Common myeloid progenitor, CD34-positive (primary cell): ENCODE results near the gene HEBP1.

Experiments
- CTCF ChIA-PET: fragments of 350-600 bp; sonication (Branson Sonifier 250); formaldehyde crosslinking; loops from one replicate; lab custom pipeline; 2021; ENCODE audit warnings: antibody characterized with exemption; lab: Charles Lee
- POLR2A ChIA-PET: fragments of 350-600 bp; sonication (Branson Sonifier 250); formaldehyde crosslinking; loops from one replicate; lab custom pipeline; 2021; ENCODE audit warnings: antibody characterized with exemption; lab: Charles Lee
- DNase-seq, 3 donors: peaks; one replicate each; pipeline versions ENCODE4 v3.0.0 to v3.0.0-alpha.2; 2013
- H3K27ac ChIP-seq, 2 experiments: 1 replicate in 1 of 2; 2 replicates in 1 of 2; pipeline ENCODE4 v1.7.0; 2013; ENCODE audit warnings: inconsistent platforms in 2 of 2, low read length in 2 of 2, mild to moderate bottlenecking in 2 of 2, low read depth in 1 of 2, moderate library complexity in 1 of 2; ENCODE audit not compliant: severe bottlenecking in 2 of 2, insufficient read depth in 1 of 2, poor library complexity in 1 of 2
- H3K27me3 ChIP-seq, 5 experiments: replicated peaks in 2 of 5; 1 replicate in 3 of 5; 2 replicates in 2 of 5; pipeline versions ENCODE4 v1.6.1 to v1.7.0; 2013; ENCODE audit warnings: low read length in 4 of 5, mild to moderate bottlenecking in 2 of 5, moderate library complexity in 2 of 5, inconsistent platforms in 1 of 5; ENCODE audit not compliant: insufficient read depth in 5 of 5, control insufficient read depth in 4 of 5
- H3K36me3 ChIP-seq, 4 experiments: 1 replicate in 2 of 4; 2 replicates in 2 of 4; pipeline versions ENCODE4 v1.6.1 to v1.7.0; 2013; ENCODE audit warnings: low read length in 3 of 4, control low read depth in 1 of 4, mild to moderate bottlenecking in 1 of 4; ENCODE audit not compliant: control insufficient read depth in 4 of 4, insufficient read depth in 4 of 4
- H3K4me1 ChIP-seq, 4 experiments: 1 replicate in 3 of 4; 2 replicates in 1 of 4; pipeline versions ENCODE4 v1.6.1 to v1.7.1; 2013; ENCODE audit warnings: low read length in 3 of 4, mild to moderate bottlenecking in 3 of 4, control low read depth in 1 of 4, inconsistent platforms in 1 of 4, moderate library complexity in 1 of 4; ENCODE audit not compliant: control insufficient read depth in 4 of 4, insufficient read depth in 4 of 4; ENCODE audit errors: control extremely low read depth in 1 of 4
- H3K4me3 ChIP-seq, 7 experiments: 1 replicate in 4 of 7; 2 replicates in 3 of 7; pipeline versions ENCODE4 v1.5.1 to v1.7.0; 2013; ENCODE audit warnings: mild to moderate bottlenecking in 7 of 7, low read length in 6 of 7, moderate library complexity in 6 of 7, inconsistent platforms in 2 of 7, low read depth in 2 of 7, control low read depth in 1 of 7; ENCODE audit not compliant: insufficient read depth in 4 of 7, control insufficient read depth in 1 of 7; ENCODE audit errors: extremely low read depth in 1 of 7
- H3K9me3 ChIP-seq, 5 experiments: 1 replicate in 4 of 5; 2 replicates in 1 of 5; pipeline versions ENCODE4 v1.6.1 to v1.7.1; 2013; ENCODE audit warnings: low read length in 4 of 5, mild to moderate bottlenecking in 2 of 5, inconsistent platforms in 1 of 5, low read depth in 1 of 5, moderate library complexity in 1 of 5; ENCODE audit not compliant: control insufficient read depth in 4 of 5, insufficient read depth in 2 of 5; ENCODE audit errors: control extremely low read depth in 1 of 5
- WGBS: methylation state at CpG from one replicate; pipeline ENCODE4 v1.1.5; 2013; ENCODE audit not compliant: insufficient coverage; 5-methylcytosine and 5-hydroxymethylcytosine counted together

HEBP1 gene

DNA sequence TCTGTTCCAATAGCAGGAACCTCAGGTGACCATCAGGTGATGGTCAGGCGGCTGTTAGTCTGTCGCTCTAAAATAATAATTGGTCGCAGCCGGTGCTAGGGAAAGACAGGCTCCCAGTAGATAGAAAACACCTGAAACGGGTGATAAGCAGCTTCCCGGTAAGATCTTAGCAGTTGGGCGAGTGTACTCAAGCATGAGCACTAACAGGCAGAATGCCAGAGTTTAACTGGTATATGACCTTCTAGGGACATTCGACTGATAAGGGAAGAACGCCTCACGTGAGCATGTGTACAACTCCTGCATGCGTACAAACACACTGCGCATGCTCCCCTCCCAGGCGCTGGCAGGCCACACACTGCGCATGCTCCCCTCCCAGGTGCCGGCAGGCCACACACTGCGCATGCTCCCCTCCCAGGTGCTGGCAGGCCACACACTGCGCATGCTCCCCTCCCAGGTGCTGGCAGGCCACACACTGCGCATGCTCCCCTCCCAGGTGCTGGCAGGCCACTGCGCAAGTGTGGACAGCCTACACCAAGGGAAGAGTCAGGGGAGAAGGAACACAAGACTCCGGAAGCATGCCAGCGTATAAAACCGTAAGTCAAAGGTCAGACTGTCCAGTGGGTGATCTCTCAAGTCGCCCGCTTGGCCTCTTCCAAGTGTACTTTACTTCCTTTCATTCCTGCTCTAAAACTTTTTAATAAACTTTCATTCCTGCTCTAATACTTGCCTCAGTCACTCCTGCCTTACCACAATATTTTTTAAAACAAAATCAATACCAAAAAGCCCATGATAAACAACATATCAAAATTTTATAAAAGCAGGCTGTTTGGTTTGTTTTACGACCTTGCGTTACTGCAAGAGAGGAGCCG lies 72.6 kb downstream of the HEBP1 start:
- 79% methylated on average over 22 of the region's 27 CpGs for WGBS
- ChIA-PET CTCF (interaction anchor here (0.8 to 1.5 kb wide), 2 partner anchors 12 to 42 kb away, joined by 3 read pairs; no protein-coding TSS in a partner anchor), POLR2A (no interaction called here)
- DNase-seq: peak; percentile 45 to 72 (median 50)
- Histone ChIP-seq H3K4me1 (no peaks in the 10 kb centered on the region), H3K27me3 (no peaks in the 10 kb centered on the region), H3K27ac (no peak overlapping the region), H3K4me3 (peak overlapping the region in 2 of 7 experiments; percentile 31 to 54), H3K9me3 (no peaks in the 10 kb centered on the region), H3K36me3 (no peaks in the 10 kb centered on the region)

DNA sequence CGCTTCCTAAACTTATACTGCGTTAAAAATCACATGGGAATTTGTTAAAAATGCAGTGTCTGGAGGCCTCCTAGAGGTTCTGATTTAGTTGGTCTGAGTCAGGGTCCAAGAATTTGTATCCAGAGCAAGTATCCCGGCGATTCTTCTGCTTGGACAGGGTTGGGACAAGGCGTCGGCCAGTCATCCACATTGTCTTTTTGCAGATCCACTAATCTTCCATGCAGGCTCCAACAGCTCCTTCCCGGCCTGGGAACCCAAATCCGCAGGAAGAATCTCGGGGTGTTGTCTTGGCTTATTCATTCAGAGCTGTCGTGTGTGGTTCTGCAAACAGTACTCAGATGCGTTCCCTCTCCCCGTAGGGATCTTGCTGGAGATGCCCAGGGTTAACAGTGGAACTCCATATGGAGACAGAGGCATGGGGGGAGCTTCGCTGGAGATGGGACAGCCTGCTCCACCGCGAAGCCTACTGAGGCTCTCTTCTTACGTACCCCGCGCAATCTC lies 73.4 kb downstream of the HEBP1 start:
- no peaks in the 10 kb centered on the region for H3K36me3 ChIP-seq
- DNase-seq: no peak
- H3K4me1 ChIP-seq: no peaks in the 10 kb centered on the region
- ChIA-PET CTCF (interaction anchor here (0.8 to 1.5 kb wide), 2 partner anchors 12 to 43 kb away, joined by 3 read pairs; no protein-coding TSS in a partner anchor), POLR2A (no interaction called here)
- no peak overlapping the region for H3K4me3 ChIP-seq
- H3K9me3 ChIP-seq: no peaks in the 10 kb centered on the region
- H3K27ac ChIP-seq: no peak overlapping the region
- no peaks in the 10 kb centered on the region for H3K27me3 ChIP-seq
- 97% methylated on average over 13 of the region's 18 CpGs for WGBS

DNA sequence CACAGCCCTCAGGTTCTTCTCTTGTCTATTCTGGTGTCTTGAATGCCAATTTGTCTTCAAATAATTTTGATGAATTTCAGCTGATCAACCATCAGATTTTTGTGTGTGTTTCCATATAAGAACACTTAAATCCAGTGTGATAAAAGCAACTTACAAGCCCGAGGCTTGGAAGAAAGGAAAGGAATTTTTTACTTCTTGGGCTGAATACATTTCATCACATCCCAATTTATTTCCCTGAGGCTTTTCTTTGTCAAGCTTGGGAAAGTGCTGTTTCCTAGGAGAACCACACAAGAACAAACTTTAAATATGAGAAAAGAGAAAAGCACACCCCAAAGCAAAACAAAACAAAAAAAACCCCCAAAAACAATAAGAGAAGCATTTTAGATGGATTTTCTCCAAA lies 74.7 kb downstream of the HEBP1 start:
- Histone ChIP-seq H3K9me3 (no peaks in the 10 kb centered on the region), H3K36me3 (no peaks in the 10 kb centered on the region), H3K27ac (no peak overlapping the region), H3K4me1 (no peaks in the 10 kb centered on the region), H3K4me3 (no peak overlapping the region), H3K27me3 (no peaks in the 10 kb centered on the region)
- DNase-seq: no peak
- ChIA-PET CTCF (interaction anchor here (0.6 kb wide), 1 partner anchor 131 kb away, joined by 3 read pairs; no protein-coding TSS in a partner anchor), POLR2A (no interaction called here)
- no CpG with 5 or more reads among the region's 1 CpG for WGBS
